HG03045 (cell line): ENCODE data around the gene SDK2.

Experiments used
- ATAC-seq: cut with Tn5 transposase; IDR thresholded peaks from one replicate; pipeline ENCODE4 v1.9.1; 2021; ENCODE audit warnings: mild to moderate bottlenecking, moderate library complexity; ENCODE audit not compliant: unreplicated experiment

SDK2 gene

DNA sequence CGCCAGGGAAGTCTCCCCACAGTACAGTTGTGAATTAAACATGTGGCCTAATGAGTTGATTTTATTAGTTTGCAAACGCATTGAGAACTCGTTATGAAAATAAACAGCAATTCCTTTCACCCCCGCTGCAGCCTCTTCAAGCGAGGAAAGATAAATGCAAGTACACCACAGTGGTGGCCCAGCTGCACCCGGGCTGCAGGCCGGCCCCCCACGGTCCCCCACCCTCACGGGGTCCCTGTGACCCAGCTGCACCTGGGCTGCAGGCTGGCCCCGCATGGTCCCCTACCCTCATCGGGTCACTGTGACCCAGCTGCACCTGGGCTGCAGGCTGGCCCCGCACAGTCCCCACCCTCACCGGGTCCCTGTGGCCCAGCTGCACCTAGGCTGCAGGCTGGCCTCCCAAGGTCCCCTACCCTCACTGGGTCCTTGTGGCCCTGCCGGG is 32.2 kb downstream of the SDK2 start:
- no peak for ATAC-seq

DNA sequence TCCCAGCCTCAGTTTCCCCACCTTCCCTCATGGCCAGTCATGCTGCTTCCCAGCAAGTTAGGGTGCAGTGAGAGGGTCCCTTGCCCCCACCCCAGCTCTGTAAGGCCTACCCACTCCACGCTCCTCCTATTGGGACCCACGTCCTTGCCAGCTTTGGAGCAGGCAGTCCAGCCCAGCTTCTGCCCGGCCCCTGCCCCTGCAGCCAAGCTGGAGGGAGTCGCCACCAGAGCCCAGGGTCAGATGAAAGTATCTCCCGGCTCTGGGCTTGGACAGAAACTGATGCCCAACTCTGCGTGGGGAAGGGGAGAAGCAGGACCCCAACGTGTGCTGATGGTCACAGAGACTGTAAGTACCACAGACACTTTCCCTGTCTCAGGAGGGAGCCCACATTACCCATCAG is 32.6 kb downstream of the SDK2 start:
- ATAC-seq = no peak

GRCh38 chr17:73610331-73610911 is 33.8 kb downstream of the SDK2 start:
- no peak for ATAC-seq

DNA sequence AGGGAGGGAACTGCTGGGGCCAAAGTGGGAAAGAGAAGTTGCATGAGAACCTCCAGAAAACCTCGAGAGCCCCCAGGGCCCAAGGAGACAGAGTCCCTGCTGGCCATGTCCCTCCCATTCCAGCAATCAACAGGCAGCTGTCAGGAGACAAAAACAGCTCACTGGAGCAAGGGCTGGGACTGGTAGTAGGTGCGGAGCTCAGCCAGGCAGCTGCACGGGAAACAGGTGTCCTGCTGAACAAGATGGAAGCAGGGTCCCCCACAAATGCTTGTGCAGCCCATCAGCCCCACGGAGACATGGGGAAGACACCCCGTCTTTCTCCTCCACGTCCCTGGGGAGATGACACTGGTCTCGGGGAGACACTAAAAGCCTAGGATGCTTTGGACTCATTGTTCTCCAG is 34.5 kb downstream of the SDK2 start:
- no peak for ATAC-seq

- ATAC-seq = no peak
These were observed 35.2 kb downstream of the SDK2 start for GRCh38 chr17:73609060-73609459.

GRCh38 chr17:73605444-73605843 is 38.8 kb downstream of the SDK2 start:
- no peak for ATAC-seq

DNA sequence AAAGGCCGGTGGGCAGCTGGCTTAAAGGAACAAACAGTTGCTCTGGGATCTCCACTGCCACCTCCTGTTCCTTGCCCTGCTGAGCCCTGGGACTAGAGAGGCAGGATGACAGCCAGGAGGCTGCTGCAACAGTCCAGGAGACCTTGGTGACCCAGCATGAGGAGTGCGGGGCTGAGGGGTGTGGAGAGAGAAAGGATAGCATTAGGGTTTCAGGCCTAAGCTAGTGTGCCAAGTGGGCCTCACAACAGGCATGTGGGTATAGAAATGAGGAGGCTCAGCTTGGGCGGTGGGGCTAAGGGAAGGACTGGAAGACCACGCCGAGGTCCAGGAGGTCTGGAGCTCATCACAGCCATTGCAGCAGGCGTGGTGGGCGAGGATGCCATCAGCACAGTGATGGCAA is 39.8 kb downstream of the SDK2 start:
- ATAC-seq = no peak

DNA sequence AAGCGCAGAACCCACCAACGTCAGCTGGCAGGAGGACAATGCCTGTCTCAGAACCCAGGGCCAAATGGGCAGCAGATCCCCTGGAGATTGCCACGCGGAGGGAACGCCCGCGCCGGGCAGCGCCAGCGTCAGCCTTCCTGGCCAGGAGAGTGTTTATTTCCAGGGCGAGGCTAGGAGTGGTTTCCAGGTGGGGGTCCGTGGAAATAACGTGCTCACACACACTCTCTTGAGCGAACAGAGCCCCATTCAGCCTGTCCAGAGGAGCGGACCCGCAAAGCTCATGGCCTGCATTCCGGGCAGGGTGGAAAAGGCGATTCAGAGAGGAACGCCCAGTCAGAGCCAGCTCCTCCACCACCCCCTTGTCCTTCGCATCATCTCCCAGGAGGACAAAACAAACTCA is 40.3 kb downstream of the SDK2 start:
- ATAC-seq = no peak

DNA sequence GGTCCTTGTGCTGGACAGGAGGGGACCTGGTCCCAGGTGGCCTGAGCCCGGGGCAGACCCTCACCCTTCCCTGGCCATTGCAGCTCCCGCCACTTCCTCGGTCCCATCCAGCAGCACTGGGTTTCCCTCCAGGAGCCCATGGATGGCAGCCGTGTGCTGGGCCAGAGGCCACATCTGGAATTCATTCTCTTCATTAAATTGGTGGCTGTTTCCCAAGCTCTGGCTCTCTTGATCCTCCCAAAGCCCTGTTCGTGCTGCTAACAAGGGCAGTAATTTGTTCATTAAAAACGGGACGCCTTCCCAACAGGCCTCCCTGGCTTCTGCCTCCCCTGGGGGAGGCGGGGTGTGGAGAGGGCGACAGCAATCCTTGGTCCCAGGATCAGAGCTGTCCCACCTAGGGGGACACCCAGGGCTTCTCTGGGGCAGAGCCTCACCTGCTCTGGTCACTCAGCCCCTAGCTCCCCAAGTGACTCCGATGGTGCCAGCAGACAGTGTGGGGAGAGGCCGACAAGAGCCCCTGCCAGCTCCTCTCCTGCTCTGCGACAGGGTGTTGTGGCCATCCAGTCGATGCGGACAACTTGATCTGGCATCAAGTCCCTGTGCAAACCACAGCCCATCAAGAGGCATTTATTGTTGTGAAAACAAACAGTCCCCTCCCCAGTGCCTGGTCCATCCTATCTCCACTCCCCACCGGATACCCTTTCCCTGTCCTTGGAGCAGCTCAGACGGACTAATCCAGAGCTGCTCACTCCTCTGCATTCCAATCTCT is 44.0 kb downstream of the SDK2 start:
- no peak for ATAC-seq

GRCh38 chr17:73599599-73599998 is 44.6 kb downstream of the SDK2 start:
- ATAC-seq = no peak

GRCh38 chr17:73598212-73598611 is 46.0 kb downstream of the SDK2 start:
- no peak for ATAC-seq

- no peak for ATAC-seq
These were observed 48.3 kb downstream of the SDK2 start for GRCh38 chr17:73595931-73596330.

- no peak for ATAC-seq
These were observed 48.8 kb downstream of the SDK2 start for GRCh38 chr17:73595479-73595878.

DNA sequence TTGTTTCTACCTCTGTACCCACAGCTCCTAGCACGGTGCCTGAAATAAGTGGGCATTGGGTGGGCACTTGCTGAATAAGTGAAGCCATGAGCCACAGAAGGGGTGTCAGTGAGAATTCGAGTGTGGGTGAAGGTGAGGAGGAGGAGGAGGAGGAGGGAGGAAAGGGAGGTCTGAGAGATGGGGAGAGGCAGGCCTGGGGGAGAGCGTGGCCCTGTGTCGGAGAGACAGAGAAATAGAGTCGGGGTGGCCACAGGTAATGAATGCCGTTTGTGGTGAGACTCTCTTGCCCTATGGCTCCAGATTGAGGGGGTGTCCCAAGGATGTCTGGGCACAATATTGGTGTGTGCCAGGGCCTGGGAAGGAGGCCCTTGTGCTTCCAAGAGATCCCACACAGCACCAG is 49.2 kb downstream of the SDK2 start:
- no peak for ATAC-seq

DNA sequence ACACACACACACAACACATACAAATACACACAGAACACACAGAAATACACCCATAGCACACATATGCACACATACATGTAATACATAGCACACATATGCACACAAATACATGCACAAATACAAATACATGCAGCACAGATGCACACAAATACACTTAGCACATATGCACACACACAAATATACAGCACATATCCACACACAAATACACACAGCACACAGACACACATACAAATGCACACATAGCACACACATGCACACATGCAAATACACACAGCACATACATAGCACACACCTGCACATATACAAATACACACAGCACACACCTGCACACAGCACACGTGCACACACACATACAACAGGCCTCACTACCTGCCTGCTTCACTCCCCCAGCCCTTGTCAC is 49.6 kb downstream of the SDK2 start:
- ATAC-seq = no peak

GRCh38 chr17:73594025-73594424 is 50.2 kb downstream of the SDK2 start:
- ATAC-seq = no peak

DNA sequence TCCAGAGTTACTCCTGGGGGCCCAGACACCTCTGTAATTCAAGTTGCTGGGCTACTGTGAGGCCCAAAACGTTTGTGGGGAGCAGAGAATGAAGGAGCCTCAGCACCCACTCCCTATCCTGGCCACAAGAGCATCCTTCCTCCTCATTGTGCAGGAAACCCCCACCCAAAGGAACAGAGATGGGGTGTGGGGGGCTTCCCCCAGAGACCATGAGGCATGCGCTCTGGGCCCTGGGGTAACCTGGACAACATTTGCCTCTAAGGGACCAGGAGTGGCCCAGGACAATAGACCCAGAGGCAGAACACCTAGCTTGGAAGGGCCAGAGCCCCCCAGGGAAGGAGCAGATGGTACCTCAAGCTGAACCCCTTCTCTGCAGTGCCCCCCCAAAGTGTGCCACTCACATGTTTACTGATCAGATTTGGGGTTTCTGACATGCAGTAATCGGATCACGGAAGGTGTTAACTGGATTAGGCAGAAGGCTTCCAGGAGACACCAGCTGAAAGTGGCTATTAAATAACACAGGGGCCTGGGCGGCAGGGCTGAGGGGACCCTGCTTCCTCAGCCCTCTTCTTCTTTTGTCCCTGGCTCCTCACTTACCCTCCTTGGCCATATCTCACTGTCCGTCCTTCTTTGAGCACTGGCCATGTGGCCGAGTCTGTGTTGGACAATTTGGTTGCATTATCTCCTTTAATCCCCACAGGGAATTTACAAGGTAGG is 50.8 kb downstream of the SDK2 start:
- no peak for ATAC-seq

GRCh38 chr17:73592501-73592961 is 51.7 kb downstream of the SDK2 start:
- ATAC-seq = no peak

DNA sequence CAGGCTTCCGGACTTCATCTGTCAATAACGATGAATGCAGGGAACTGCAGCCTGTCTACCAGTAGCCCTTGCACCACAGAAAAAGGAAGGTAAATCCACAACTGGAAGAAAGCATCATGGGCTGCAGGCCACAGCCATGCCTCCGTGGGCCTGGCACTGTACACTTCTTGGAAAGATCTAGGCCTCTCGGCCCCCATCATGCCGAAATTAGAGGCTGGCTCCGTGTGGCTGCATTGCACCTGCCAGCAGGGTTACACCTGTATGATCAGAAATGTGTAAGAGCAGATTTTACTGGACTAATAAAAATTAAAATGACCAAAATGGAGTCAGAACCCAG is 52.2 kb downstream of the SDK2 start:
- no peak for ATAC-seq

GRCh38 chr17:73591296-73592078 is 52.8 kb downstream of the SDK2 start:
- no peak for ATAC-seq

- no peak for ATAC-seq
These were observed 54.8 kb downstream of the SDK2 start for GRCh38 chr17:73589363-73589980.
